GM18909 (cell line): ENCODE data around the gene DCLRE1A.
"Not testable (repeated sequence)": the region's sequence is repeated elsewhere in the genome, so short reads cannot be mapped to it uniquely, and the experiment has no call there.

Experiments used
- ATAC-seq: cut with Tn5 transposase; IDR thresholded peaks from one replicate; pipeline ENCODE4 v1.9.1; 2021; ENCODE audit warnings: mild to moderate bottlenecking; ENCODE audit not compliant: unreplicated experiment, poor library complexity

Gene DCLRE1A

GRCh38 chr10:113859261-113859660, 5.4 kb upstream of the DCLRE1A start:
- peak; percentile 43 for ATAC-seq

- no peak for ATAC-seq
Measured at GRCh38 chr10:113858541-113858940, 4.7 kb upstream of the DCLRE1A start.

GRCh38 chr10:113857210-113857609, 3.3 kb upstream of the DCLRE1A start:
- ATAC-seq = no peak

- no peak for ATAC-seq
Measured at GRCh38 chr10:113856563-113856962, 2.7 kb upstream of the DCLRE1A start.

GRCh38 chr10:113854761-113855588, 1.1 kb upstream of the DCLRE1A start:
- peak; percentile 39 for ATAC-seq

- ATAC-seq = no peak
Measured at GRCh38 chr10:113853578-113854012, 287 bp downstream of the DCLRE1A start.

- ATAC-seq = no peak
Measured at GRCh38 chr10:113849946-113850345, 3.9 kb downstream of the DCLRE1A start.

GRCh38 chr10:113849140-113849803, 4.6 kb downstream of the DCLRE1A start:
- ATAC-seq = no peak

GRCh38 chr10:113846036-113846435, 7.8 kb downstream of the DCLRE1A start:
- peak; percentile 55 for ATAC-seq

- ATAC-seq = no peak
Measured at GRCh38 chr10:113843972-113844485, 9.9 kb downstream of the DCLRE1A start.

- no peak for ATAC-seq
Measured at GRCh38 chr10:113842171-113842570, 11.7 kb downstream of the DCLRE1A start.

GRCh38 chr10:113828567-113828966, 25.3 kb downstream of the DCLRE1A start:
- not testable (repeated sequence) for ATAC-seq

GRCh38 chr10:113825791-113826190, 28.1 kb downstream of the DCLRE1A start:
- no peak for ATAC-seq

GRCh38 chr10:113823389-113823788, 30.5 kb downstream of the DCLRE1A start:
- no peak for ATAC-seq

GRCh38 chr10:113822174-113822573, 31.7 kb downstream of the DCLRE1A start:
- no peak for ATAC-seq

GRCh38 chr10:113821306-113821705, 32.6 kb downstream of the DCLRE1A start:
- ATAC-seq = not testable (repeated sequence)

- ATAC-seq = no peak
Measured at GRCh38 chr10:113820507-113820906, 33.4 kb downstream of the DCLRE1A start.

GRCh38 chr10:113819989-113820388, 33.9 kb downstream of the DCLRE1A start:
- no peak for ATAC-seq

GRCh38 chr10:113814700-113815099, 39.2 kb downstream of the DCLRE1A start:
- not testable (repeated sequence) for ATAC-seq

- no peak for ATAC-seq
Measured at GRCh38 chr10:113808168-113808567, 45.7 kb downstream of the DCLRE1A start.

GRCh38 chr10:113806503-113806902, 47.4 kb downstream of the DCLRE1A start:
- no peak for ATAC-seq
